Fibroblast of mammary gland (primary cell): ENCODE measurements around the gene GABRR3.
A peak's percentile ranks its signal among the peaks of the same experiment; 100 is the strongest.

Source experiments
- DNase-seq: peaks from one replicate; pipeline ENCODE4 v3.0.0-alpha.2; 2010; ENCODE audit warnings: low read depth
- H3K4me3 ChIP-seq: 2 replicates; pipeline ENCODE4 v1.5.1; 2011; ENCODE audit warnings: low read depth, mild to moderate bottlenecking, low read length, moderate library complexity; ENCODE audit not compliant: control insufficient read depth
- TF ChIP-seq, protein P1 (sequence below): conservative IDR thresholded peaks from 2 replicates; pipeline ENCODE4 v1.5.1; 2011; ENCODE audit warnings: low read depth, low read length, inconsistent platforms; ENCODE audit not compliant: control insufficient read depth, insufficient read depth

The GABRR3 gene

DNA sequence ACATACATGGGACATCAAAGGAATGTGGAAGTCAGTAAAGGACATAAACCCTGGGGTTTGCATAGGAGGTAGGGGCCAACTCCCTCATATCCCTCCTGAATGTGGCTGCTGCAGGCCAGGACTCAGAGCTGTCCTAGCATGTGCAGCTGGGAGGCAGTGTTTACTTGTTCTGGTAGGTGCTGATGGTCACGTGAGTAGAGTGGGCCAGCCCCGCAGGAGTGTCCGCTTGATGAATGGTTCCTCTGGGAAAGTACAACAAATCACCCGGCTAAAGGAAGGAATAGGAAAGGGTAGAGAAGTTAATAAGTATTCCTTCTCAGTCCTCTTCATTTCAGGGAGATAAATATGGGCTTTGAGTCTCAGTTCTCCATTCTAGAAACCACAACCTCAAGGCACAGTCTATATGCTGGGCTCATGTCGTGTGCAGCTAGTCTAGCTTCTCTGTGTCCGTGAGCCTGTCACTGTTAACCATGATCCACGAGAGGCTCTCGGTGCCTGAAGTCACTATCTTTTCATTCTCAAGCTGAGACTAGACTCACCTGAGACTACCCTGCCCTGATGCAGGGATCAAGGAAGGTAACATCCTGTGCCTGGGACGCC is 80.8 kb downstream of the GABRR3 start:
- TF ChIP-seq, protein P1, sequence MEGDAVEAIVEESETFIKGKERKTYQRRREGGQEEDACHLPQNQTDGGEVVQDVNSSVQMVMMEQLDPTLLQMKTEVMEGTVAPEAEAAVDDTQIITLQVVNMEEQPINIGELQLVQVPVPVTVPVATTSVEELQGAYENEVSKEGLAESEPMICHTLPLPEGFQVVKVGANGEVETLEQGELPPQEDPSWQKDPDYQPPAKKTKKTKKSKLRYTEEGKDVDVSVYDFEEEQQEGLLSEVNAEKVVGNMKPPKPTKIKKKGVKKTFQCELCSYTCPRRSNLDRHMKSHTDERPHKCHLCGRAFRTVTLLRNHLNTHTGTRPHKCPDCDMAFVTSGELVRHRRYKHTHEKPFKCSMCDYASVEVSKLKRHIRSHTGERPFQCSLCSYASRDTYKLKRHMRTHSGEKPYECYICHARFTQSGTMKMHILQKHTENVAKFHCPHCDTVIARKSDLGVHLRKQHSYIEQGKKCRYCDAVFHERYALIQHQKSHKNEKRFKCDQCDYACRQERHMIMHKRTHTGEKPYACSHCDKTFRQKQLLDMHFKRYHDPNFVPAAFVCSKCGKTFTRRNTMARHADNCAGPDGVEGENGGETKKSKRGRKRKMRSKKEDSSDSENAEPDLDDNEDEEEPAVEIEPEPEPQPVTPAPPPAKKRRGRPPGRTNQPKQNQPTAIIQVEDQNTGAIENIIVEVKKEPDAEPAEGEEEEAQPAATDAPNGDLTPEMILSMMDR, result no peak
- H3K4me3 ChIP-seq, result no peak overlapping the region
- DNase-seq, result no peak

DNA sequence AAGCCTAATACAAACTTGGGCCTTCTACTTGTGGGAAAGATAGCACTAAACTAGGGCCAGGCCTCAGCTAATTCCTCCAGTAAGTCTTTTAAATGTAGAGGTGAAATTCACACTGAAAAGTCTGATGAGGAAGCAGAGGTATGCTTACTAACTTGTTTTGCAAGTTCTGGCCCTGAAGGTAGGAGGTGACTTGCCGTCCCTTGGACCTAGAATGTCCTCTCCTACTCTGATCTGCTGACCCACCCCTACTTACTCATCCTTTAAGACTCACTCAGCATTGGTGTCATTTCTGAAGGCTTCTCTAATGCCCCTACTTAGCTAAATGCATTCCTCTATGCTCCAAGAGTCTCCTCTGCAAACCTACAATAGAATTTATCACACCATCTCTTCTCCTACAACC is 82.2 kb downstream of the GABRR3 start:
- TF ChIP-seq, protein P1, result no peak
- peak; percentile 39 for DNase-seq
- no peak overlapping the region for H3K4me3 ChIP-seq

DNA sequence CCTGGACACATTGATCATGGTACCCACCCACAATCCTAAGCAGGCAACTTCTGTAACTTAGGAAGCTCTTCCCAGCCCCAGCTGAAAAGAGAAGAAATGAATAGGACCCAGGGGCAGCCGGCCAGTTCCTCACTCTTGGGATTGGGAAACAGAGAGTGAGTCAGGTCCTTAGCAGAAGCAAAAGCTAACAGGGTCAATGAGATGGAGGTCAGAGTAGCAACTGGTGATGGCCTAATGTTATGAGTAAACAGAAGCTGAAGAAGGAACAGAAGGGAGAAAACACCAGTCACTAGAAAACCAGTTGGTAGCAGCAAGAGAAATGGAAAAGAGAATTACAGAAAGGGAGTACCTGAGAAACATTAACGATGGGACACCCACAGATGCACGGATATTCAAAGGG is 82.8 kb downstream of the GABRR3 start:
- TF ChIP-seq, protein P1, result no peak
- peak; percentile 95 for DNase-seq
- H3K4me3 ChIP-seq, result no peak overlapping the region

DNA sequence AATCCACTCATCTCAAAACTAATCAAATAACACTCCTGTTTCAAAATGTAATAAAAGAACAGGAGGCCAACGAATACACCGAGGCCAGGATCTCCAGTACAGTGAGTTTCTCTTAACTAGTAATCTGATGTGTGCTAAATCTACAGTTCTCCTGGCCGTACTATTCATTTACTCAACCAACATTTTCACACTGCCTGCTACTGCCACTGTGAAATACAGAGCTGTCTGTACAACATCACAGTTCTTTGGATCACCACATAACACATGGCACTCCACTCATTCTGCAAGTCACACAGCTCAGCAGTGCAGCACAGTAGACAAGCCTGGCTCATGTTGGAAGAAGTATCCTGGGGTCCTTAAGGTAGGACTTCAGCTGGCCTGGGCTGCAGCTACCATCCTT is 84.8 kb downstream of the GABRR3 start:
- no peak overlapping the region for H3K4me3 ChIP-seq
- TF ChIP-seq, protein P1, result no peak
- no peak for DNase-seq

DNA sequence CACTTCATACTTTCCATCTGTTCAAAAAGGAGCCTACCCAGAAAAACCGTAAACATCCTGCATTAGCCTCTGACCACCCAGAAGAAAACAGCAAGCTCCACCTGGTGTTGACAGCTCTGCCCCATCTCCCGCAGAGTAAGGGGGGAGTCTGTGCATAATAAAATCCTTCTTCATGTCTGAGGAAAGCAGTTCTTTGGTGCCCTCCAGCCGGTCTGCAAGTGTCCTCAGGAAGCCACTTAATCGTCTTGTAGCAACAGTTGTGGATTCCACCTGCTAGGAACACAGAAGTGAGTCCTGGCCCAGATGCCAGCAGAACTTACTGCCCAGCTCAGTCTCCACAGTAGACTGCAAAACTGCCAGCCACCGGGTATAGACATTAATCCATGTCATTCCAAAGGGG is 85.4 kb downstream of the GABRR3 start:
- TF ChIP-seq, protein P1, result no peak
- no peak for DNase-seq
- no peak overlapping the region for H3K4me3 ChIP-seq

DNA sequence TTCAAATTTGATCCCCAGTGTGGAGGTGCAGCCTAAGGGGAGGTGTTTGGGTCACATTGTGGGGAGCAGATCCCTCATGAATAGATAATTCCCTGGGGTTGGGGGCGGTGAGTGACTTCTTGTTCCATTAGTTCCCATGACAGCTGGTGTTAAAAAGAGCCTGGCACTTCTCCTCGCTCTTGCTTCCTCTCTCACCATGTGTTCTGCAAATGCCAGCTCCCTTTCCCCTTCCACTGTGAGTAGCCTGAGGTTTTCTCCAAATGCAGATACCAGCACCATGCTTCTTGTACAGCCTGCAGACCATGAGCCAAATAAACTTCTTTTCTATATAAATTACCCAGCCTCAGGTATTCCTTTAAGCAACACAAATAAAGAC is 86.0 kb downstream of the GABRR3 start:
- TF ChIP-seq, protein P1, result no peak
- DNase-seq, result no peak
- H3K4me3 ChIP-seq, result no peak overlapping the region
